HPDE6-E6E7 (cell line): ENCODE results near the gene ABCA1.
"Not testable (repeated sequence)": the region's sequence is repeated elsewhere in the genome, so short reads cannot be mapped to it uniquely, and the experiment has no call there.

Experiments
- DNase-seq: peaks from one replicate; pipeline ENCODE4 v3.0.0; 2011; ENCODE audit warnings: missing footprints; ENCODE audit errors: extremely low spot score

ABCA1 gene

GRCh38 chr9:104906441-104907277, 21.3 kb downstream of the ABCA1 start:
- DNase-seq = no peak

- DNase-seq = no peak
Measured at GRCh38 chr9:104905931-104906330, 22.0 kb downstream of the ABCA1 start.

GRCh38 chr9:104905153-104905901, 22.6 kb downstream of the ABCA1 start:
- DNase-seq = no peak

GRCh38 chr9:104903609-104904008, 24.3 kb downstream of the ABCA1 start:
- no peak for DNase-seq

- no peak for DNase-seq
Measured at GRCh38 chr9:104900871-104901270, 27.1 kb downstream of the ABCA1 start.

- DNase-seq = no peak
Measured at GRCh38 chr9:104900324-104900723, 27.6 kb downstream of the ABCA1 start.

GRCh38 chr9:104899759-104900247, 28.2 kb downstream of the ABCA1 start:
- DNase-seq = no peak

GRCh38 chr9:104898376-104898775, 29.6 kb downstream of the ABCA1 start:
- not testable (repeated sequence) for DNase-seq

- DNase-seq = no peak
Measured at GRCh38 chr9:104896131-104896530, 31.8 kb downstream of the ABCA1 start.

- DNase-seq = no peak
Measured at GRCh38 chr9:104895572-104895971, 32.4 kb downstream of the ABCA1 start.

- DNase-seq = no peak
Measured at GRCh38 chr9:104892701-104893100, 35.3 kb downstream of the ABCA1 start.

- DNase-seq = no peak
Measured at GRCh38 chr9:104890433-104890770, 37.6 kb downstream of the ABCA1 start.

- DNase-seq = no peak
Measured at GRCh38 chr9:104885818-104886709, 41.9 kb downstream of the ABCA1 start.

- no peak for DNase-seq
Measured at GRCh38 chr9:104883169-104883568, 44.8 kb downstream of the ABCA1 start.

GRCh38 chr9:104882566-104882965, 45.4 kb downstream of the ABCA1 start:
- DNase-seq = no peak

- DNase-seq = no peak
Measured at GRCh38 chr9:104882086-104882485, 45.9 kb downstream of the ABCA1 start.

GRCh38 chr9:104879555-104880309, 48.2 kb downstream of the ABCA1 start:
- DNase-seq = no peak

GRCh38 chr9:104876587-104876986, 51.4 kb downstream of the ABCA1 start:
- DNase-seq = no peak

- no peak for DNase-seq
Measured at GRCh38 chr9:104875897-104876296, 52.1 kb downstream of the ABCA1 start.

- no peak for DNase-seq
Measured at GRCh38 chr9:104875320-104875719, 52.6 kb downstream of the ABCA1 start.

- no peak for DNase-seq
Measured at GRCh38 chr9:104873489-104873850, 54.5 kb downstream of the ABCA1 start.
